Keratinocyte (primary cell): Measurements from ENCODE around the gene CARTPT.

Experiments
- CTCF ChIP-seq, 3 experiments: IDR thresholded peaks in 1 of 3; conservative IDR thresholded peaks in 1 of 3; optimal IDR thresholded peaks in 1 of 3; 2 replicates in 2 of 3; 3 replicates in 1 of 3; pipeline versions ENCODE3 to v1.5.1; 2011; ENCODE audit warnings: low read length in 3 of 3, mild to moderate bottlenecking in 3 of 3, moderate library complexity in 2 of 3, control low read depth in 1 of 3, inconsistent platforms in 1 of 3; ENCODE audit not compliant: insufficient read depth in 2 of 3; ENCODE audit errors: extremely low read depth in 1 of 3
- EZH2 ChIP-seq: IDR thresholded peaks from one replicate; pipeline ENCODE4 v1.6.1; 2012; ENCODE audit warnings: inconsistent platforms, mild to moderate bottlenecking, low read length, moderate library complexity

- TF ChIP-seq CTCF (optimal IDR thresholded peaks at IDR 0.05 in 1 of 3, IDR thresholded peaks at IDR 0.05 in 1 of 3, conservative IDR thresholded peaks at IDR 0.05 in 1 of 3; ENCODE audit: extremely low read depth in 1 of 3, insufficient read depth in 2 of 3, low read length in 3 of 3) (no peak), EZH2 (no peak)
These were observed 37.8 kb upstream of the CARTPT start for GRCh38 chr5:71681296-71681695.
